Measurements from ENCODE around the gene KCTD2.

Gene KCTD2

DNA sequence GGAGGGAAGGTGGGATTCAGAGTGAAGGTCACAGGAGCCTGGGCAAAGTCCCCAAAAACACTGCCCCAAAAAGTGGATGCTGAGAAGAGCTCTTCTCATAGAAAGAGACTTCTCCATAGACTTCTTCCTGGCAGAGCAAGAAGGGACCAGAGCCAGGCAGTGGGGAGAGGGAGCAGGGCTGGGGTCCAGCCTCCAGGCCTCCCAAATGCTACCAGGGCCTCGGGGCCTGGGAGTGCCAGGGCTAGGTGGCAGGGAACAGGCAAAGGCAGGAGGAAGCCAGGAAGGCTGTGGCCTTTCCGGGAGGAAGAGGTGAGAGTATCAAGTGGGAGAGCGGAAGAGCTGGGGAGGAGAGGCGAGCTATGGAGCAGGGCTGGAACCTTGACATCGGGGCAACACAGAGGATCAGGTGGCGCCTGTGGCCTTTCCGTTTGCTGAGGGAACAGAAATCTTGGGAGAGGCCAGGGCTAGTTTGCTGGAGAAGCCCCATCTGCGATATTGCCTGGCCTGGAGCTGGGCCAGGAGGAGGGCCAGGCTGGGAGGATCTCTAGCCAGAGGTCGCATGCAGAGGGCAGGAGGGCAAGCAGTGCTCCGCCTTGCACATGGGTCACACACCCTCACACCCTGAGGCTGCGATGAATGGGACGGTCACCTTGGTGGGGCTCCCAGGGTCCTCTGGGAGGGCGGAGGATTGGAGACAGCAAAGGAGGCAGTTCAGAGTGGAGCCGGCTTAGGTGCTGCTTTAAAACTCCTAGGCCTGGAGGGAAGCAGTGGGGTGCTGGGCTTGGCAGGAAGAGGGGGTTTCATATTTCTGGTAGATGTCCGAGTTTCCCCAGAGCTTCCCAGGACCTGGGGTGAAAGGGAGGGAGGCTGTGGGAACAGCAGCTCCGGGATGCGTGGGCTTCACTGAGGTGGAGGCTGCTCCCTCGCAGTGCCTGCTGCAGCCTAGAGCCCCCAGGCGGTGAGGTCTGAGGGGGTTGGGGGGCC, 44.1 kb downstream of the KCTD2 start:
- intact Hi-C loops (cut with DNase I; ENCODE audit: low total_unique reads): no loop called here
- TF ChIP-seq, protein P1, sequence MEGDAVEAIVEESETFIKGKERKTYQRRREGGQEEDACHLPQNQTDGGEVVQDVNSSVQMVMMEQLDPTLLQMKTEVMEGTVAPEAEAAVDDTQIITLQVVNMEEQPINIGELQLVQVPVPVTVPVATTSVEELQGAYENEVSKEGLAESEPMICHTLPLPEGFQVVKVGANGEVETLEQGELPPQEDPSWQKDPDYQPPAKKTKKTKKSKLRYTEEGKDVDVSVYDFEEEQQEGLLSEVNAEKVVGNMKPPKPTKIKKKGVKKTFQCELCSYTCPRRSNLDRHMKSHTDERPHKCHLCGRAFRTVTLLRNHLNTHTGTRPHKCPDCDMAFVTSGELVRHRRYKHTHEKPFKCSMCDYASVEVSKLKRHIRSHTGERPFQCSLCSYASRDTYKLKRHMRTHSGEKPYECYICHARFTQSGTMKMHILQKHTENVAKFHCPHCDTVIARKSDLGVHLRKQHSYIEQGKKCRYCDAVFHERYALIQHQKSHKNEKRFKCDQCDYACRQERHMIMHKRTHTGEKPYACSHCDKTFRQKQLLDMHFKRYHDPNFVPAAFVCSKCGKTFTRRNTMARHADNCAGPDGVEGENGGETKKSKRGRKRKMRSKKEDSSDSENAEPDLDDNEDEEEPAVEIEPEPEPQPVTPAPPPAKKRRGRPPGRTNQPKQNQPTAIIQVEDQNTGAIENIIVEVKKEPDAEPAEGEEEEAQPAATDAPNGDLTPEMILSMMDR (IDR thresholded peaks at IDR 0.05): no peak
- Histone ChIP-seq H3K27ac (no peak overlapping the region), H3K4me3 (no peak overlapping the region), H3K27me3 (peaks cover 0 to 8% of the 10 kb centered on the region in 2 donors), H3K4me1 (peaks cover 0 to 52% (median 17%) of the 10 kb centered on the region in 4 donors), H3K36me3 (no peaks in the 10 kb centered on the region), H3K9me3 (no peaks in the 10 kb centered on the region)
- no peak for DNase-seq

DNA sequence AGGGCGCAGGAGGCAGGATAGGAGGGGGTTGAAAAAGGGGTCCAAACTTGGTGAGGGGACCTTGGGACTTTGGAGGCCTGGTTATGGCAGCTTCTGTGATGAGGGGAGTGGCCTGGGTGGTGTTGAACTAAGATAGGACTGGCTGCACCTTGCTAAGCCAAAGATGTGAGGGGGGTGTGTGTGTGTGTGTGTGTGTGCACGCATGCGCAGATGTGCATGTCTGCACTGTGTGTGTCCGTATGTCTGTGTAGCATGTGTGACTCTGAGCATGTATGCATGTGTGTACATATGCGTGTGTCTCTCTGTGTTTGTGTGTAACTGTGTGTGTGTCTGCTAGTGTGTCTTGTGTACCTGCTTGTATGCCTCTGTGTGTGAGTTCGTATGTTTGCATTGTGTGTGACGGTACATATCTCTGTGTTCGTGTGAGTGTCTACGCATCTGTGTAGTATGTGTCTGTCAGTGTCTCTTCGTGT, 44.9 kb downstream of the KCTD2 start:
- no peak overlapping the region for H3K4me3 ChIP-seq
- intact Hi-C loops (cut with DNase I; ENCODE audit: low total_unique reads): no loop called here
- no peak for DNase-seq
- H3K27me3 ChIP-seq: peaks cover 0 to 8% of the 10 kb centered on the region in 2 donors
- H3K4me1 ChIP-seq: peaks cover 0 to 57% (median 18%) of the 10 kb centered on the region in 4 donors
- TF ChIP-seq, protein P1 (IDR thresholded peaks at IDR 0.05): no peak
- H3K36me3 ChIP-seq: no peaks in the 10 kb centered on the region
- H3K27ac ChIP-seq: no peak overlapping the region
- H3K9me3 ChIP-seq: no peaks in the 10 kb centered on the region

DNA sequence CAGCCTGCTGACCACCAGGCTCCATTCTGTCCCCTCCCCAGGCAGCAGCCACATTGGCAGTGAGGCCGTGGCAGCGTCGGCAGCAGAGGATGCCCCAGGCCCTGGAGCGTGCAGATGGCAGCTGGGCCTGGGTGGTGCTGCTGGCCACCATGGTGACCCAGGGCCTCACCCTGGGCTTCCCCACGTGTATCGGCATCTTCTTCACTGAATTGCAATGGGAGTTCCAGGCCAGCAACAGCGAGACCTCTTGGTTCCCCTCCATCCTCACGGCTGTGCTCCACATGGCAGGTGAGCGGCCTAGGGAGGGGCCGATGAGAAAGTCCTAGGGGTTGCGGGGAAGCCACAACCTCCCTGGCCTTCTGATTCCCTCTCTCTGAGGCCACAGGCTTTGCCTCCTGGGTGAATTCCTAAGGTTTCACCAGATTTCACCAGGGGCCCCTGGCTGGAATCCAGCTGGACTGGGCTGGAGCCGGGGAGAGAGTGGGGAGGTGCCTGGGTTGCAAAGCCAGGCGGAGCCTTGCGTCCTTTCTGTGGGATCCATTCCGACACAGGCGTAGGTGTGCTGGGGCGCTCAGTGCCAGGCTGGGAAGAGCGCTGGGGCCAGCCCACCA, 46.6 kb downstream of the KCTD2 start:
- intact Hi-C loops (cut with DNase I; ENCODE audit: low total_unique reads): no loop called here
- TF ChIP-seq, protein P1 (IDR thresholded peaks at IDR 0.05): no peak
- H3K27me3 ChIP-seq: no peaks in the 10 kb centered on the region
- no peaks in the 10 kb centered on the region for H3K36me3 ChIP-seq
- no peaks in the 10 kb centered on the region for H3K9me3 ChIP-seq
- H3K4me3 ChIP-seq: no peak overlapping the region
- no peak overlapping the region for H3K27ac ChIP-seq
- DNase-seq: no peak
- peaks cover 0 to 41% (median 5%) of the 10 kb centered on the region in 4 donors for H3K4me1 ChIP-seq

DNA sequence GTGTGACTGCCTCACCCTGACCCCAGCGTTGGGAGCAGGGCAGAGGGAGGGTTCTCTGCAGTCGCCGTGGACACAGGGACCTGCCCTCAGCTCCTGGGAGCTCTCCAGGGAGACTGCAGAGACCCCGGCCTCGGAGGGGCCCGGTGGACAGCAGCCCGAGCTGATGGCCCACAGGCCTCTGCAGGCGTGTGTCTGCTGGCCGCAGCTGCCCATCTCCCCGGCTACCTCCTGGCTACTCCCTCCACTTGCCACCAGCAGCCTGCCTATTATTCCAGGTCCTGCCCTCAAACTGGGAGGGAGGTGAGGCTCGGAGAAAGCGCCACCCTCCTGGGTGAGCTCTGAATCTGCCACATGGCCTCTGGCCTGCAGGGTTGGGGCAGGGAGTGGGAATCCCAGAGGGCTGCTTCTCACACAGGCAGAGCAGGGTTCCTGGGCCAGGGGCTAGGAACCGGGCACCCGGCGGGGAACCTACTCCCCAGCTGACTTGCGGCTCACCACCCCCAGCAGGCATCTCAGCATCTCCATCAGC, 47.9 kb downstream of the KCTD2 start:
- H3K4me3 ChIP-seq: no peak overlapping the region
- no peaks in the 10 kb centered on the region for H3K9me3 ChIP-seq
- TF ChIP-seq, protein P1 (IDR thresholded peaks at IDR 0.05): no peak
- peaks cover 0 to 6% (median 0%) of the 10 kb centered on the region in 3 donors for H3K36me3 ChIP-seq
- H3K4me1 ChIP-seq: peaks cover 0 to 37% (median 3%) of the 10 kb centered on the region in 4 donors
- no peaks in the 10 kb centered on the region for H3K27me3 ChIP-seq
- no peak overlapping the region for H3K27ac ChIP-seq
- DNase-seq: no peak
- intact Hi-C loops (cut with DNase I; ENCODE audit: low total_unique reads): no loop called here

DNA sequence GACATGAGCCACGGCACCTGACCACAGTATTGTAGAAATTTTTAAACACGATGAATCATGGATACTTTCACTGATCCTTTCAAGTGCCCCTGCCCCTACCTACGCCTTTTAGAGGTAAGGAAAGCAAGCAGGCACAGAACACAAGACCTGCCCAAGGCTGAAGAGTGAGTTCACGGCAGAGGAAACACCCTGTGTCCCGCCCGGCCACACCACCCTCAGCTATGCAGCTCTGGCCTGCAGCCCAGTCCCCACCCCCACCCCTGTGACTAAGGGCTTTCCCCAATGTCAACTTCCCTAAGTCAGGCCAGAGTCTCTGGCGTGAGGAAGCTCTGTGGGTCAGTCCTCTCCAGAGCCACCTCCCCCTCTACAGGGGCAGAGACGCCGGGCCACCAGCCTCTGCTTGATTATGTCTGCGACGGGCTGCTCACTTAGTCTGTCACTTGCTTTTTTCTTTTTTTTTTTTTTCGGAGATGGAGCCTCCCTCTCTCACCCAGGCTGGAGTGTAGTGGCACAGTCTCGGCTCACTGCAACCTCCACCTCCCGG, 49.1 kb downstream of the KCTD2 start:
- DNase-seq: peak; percentile 60 to 78
- Histone ChIP-seq H3K27ac (no peak overlapping the region), H3K4me3 (no peak overlapping the region), H3K36me3 (peaks cover 0 to 16% (median 0%) of the 10 kb centered on the region in 3 donors), H3K9me3 (no peaks in the 10 kb centered on the region), H3K4me1 (peaks cover 0 to 33% (median 3%) of the 10 kb centered on the region in 4 donors), H3K27me3 (no peaks in the 10 kb centered on the region)
- intact Hi-C loops (cut with DNase I; ENCODE audit: low total_unique reads): no loop called here
- TF ChIP-seq, protein P1 (IDR thresholded peaks at IDR 0.05): no peak

All from tibial artery (tissue), 4 donors.